GM12801 (cell line): Measurements from ENCODE around the gene TSEN54.

Experiments used
- CTCF ChIP-seq: IDR thresholded peaks from one replicate; pipeline ENCODE4 v1.5.1; 2011; ENCODE audit warnings: control low read depth; ENCODE audit not compliant: insufficient read length; ENCODE audit errors: extremely low read depth

The TSEN54 gene

GRCh38 chr17:75475144-75475835, 41.0 kb upstream of the TSEN54 start:
- TF ChIP-seq CTCF, result no peak

- no peak for TF ChIP-seq CTCF
Measured at GRCh38 chr17:75475851-75476250, 40.5 kb upstream of the TSEN54 start.

GRCh38 chr17:75476271-75476671, 40.1 kb upstream of the TSEN54 start:
- TF ChIP-seq CTCF, result no peak

- TF ChIP-seq CTCF, result no peak
Measured at GRCh38 chr17:75476752-75477489, 39.4 kb upstream of the TSEN54 start.

GRCh38 chr17:75478508-75478907, 37.8 kb upstream of the TSEN54 start:
- TF ChIP-seq CTCF, result no peak

GRCh38 chr17:75480281-75480680, 36.0 kb upstream of the TSEN54 start:
- no peak for TF ChIP-seq CTCF

- TF ChIP-seq CTCF, result no peak
Measured at GRCh38 chr17:75481194-75482068, 34.9 kb upstream of the TSEN54 start.
